HG03066 (cell line): Measurements from ENCODE around the gene ENDOV.
A peak's percentile ranks its signal among the peaks of the same experiment; 100 is the strongest.

Source experiments
- ATAC-seq: cut with Tn5 transposase; IDR thresholded peaks from one replicate; pipeline ENCODE4 v1.9.1; 2021; ENCODE audit warnings: low read depth; ENCODE audit not compliant: unreplicated experiment

ENDOV gene

GRCh38 chr17:80446645-80447405, 31.9 kb downstream of the ENDOV start:
- no peak for ATAC-seq

GRCh38 chr17:80447790-80448189, 32.8 kb downstream of the ENDOV start:
- no peak for ATAC-seq

- ATAC-seq = no peak
Measured at GRCh38 chr17:80449194-80449929, 34.4 kb downstream of the ENDOV start.

GRCh38 chr17:80449930-80450576, 35.1 kb downstream of the ENDOV start:
- no peak for ATAC-seq

GRCh38 chr17:80451104-80451775, 36.3 kb downstream of the ENDOV start:
- no peak for ATAC-seq

- ATAC-seq = no peak
Measured at GRCh38 chr17:80452173-80452915, 37.4 kb downstream of the ENDOV start.

GRCh38 chr17:80453126-80453997, 38.4 kb downstream of the ENDOV start:
- ATAC-seq = no peak

- no peak for ATAC-seq
Measured at GRCh38 chr17:80453998-80454556, 39.1 kb downstream of the ENDOV start.

- ATAC-seq = peak; percentile 86
Measured at GRCh38 chr17:80454557-80455335, 39.8 kb downstream of the ENDOV start.

- no peak for ATAC-seq
Measured at GRCh38 chr17:80455336-80455710, 40.4 kb downstream of the ENDOV start.

- ATAC-seq = no peak
Measured at GRCh38 chr17:80455784-80456183, 40.8 kb downstream of the ENDOV start.

GRCh38 chr17:80456465-80457235, 41.7 kb downstream of the ENDOV start:
- no peak for ATAC-seq

GRCh38 chr17:80457236-80457856, 42.4 kb downstream of the ENDOV start:
- no peak for ATAC-seq

- ATAC-seq = no peak
Measured at GRCh38 chr17:80458016-80458415, 43.0 kb downstream of the ENDOV start.

- ATAC-seq = no peak
Measured at GRCh38 chr17:80459234-80459633, 44.3 kb downstream of the ENDOV start.

GRCh38 chr17:80460429-80460834, 45.5 kb downstream of the ENDOV start:
- no peak for ATAC-seq

GRCh38 chr17:80461528-80462160, 46.7 kb downstream of the ENDOV start:
- no peak for ATAC-seq
